Measurements from ENCODE around the gene USO1.

The USO1 gene

GRCh38 chr4:75821966-75822365 is 97.6 kb downstream of the USO1 start:
- no peak overlapping the region for H3K4me3 ChIP-seq (ENCODE audit: severe bottlenecking)
- no peak overlapping the region for H3K27ac ChIP-seq (ENCODE audit: poor library complexity, severe bottlenecking)
- H3K36me3 ChIP-seq (ENCODE audit: low read depth), result no peaks in the 10 kb centered on the region
- no peak for DNase-seq (ENCODE audit: low spot score)
- TF ChIP-seq, protein P1, sequence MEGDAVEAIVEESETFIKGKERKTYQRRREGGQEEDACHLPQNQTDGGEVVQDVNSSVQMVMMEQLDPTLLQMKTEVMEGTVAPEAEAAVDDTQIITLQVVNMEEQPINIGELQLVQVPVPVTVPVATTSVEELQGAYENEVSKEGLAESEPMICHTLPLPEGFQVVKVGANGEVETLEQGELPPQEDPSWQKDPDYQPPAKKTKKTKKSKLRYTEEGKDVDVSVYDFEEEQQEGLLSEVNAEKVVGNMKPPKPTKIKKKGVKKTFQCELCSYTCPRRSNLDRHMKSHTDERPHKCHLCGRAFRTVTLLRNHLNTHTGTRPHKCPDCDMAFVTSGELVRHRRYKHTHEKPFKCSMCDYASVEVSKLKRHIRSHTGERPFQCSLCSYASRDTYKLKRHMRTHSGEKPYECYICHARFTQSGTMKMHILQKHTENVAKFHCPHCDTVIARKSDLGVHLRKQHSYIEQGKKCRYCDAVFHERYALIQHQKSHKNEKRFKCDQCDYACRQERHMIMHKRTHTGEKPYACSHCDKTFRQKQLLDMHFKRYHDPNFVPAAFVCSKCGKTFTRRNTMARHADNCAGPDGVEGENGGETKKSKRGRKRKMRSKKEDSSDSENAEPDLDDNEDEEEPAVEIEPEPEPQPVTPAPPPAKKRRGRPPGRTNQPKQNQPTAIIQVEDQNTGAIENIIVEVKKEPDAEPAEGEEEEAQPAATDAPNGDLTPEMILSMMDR (IDR thresholded peaks at IDR 0.05; ENCODE audit: poor library complexity, severe bottlenecking), result no peak
- no peaks in the 10 kb centered on the region for H3K4me1 ChIP-seq (ENCODE audit: insufficient read depth, poor library complexity, severe bottlenecking)
- peak; percentile 49; the same call in 1 of the 3 replicates for ATAC-seq (ENCODE audit: low read depth)
- H3K27me3 ChIP-seq (ENCODE audit: insufficient read depth, poor library complexity, severe bottlenecking), result no peaks in the 10 kb centered on the region
- no peaks in the 10 kb centered on the region for H3K9me3 ChIP-seq (ENCODE audit: severe bottlenecking)

DNA sequence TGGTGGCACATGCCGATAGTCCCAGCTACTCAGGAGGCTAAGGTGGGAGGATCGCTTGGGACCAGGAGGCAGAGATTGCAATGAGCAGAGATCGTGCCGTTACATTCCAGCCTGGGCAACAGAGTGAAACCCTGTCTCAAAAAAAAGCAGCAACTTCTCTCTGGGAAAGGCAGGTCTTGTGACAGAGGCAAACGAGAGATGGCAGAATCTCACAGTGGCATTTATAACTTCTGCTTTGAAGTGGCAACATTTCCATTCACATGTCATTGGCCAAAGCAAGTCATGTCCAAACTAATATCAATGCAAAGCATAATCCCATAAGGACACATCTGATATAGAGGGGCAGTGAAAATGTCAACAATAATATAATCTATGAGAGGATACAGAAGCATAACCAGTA is 98.0 kb downstream of the USO1 start:
- no peak for DNase-seq (ENCODE audit: low spot score)
- no peak for ATAC-seq (ENCODE audit: low read depth)
- H3K9me3 ChIP-seq (ENCODE audit: severe bottlenecking), result no peaks in the 10 kb centered on the region
- H3K27ac ChIP-seq (ENCODE audit: poor library complexity, severe bottlenecking), result no peak overlapping the region
- TF ChIP-seq, protein P1 (IDR thresholded peaks at IDR 0.05; ENCODE audit: poor library complexity, severe bottlenecking), result no peak
- no peaks in the 10 kb centered on the region for H3K27me3 ChIP-seq (ENCODE audit: insufficient read depth, poor library complexity, severe bottlenecking)
- H3K4me3 ChIP-seq (ENCODE audit: severe bottlenecking), result no peak overlapping the region
- H3K36me3 ChIP-seq (ENCODE audit: low read depth), result no peaks in the 10 kb centered on the region
- no peaks in the 10 kb centered on the region for H3K4me1 ChIP-seq (ENCODE audit: insufficient read depth, poor library complexity, severe bottlenecking)

- TF ChIP-seq, protein P1 (IDR thresholded peaks at IDR 0.05; ENCODE audit: poor library complexity, severe bottlenecking), result no peak
- Histone ChIP-seq H3K36me3 (ENCODE audit: low read depth) (no peaks in the 10 kb centered on the region), H3K4me1 (ENCODE audit: insufficient read depth, poor library complexity, severe bottlenecking) (no peaks in the 10 kb centered on the region), H3K27ac (ENCODE audit: poor library complexity, severe bottlenecking) (no peak overlapping the region), H3K9me3 (ENCODE audit: severe bottlenecking) (no peaks in the 10 kb centered on the region), H3K27me3 (ENCODE audit: insufficient read depth, poor library complexity, severe bottlenecking) (no peaks in the 10 kb centered on the region), H3K4me3 (ENCODE audit: severe bottlenecking) (no peak overlapping the region)
- DNase-seq (ENCODE audit: low spot score), result no peak
- ATAC-seq (ENCODE audit: low read depth), result no peak; the same call in 2 of the 3 replicates
These were observed 99.4 kb downstream of the USO1 start for GRCh38 chr4:75823812-75824211.

DNA sequence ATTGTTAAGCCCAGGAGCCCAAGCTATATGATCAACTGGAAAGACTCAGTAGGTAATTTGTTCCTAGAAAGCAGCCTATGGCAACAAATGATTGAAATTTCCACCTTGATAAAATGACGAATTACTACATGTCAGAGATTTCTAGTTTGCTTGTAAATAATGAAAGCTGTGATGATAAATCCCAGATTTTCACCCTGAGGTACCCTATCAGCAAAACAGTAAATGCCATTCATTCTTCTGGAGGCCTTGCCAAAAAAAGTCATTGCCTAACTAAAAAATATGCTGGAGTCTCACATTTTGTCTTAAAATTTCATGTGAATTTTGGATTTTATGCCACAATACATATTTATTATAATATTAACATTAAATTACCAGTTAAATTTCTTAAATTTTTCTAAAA is 106.5 kb downstream of the USO1 start:
- ATAC-seq (ENCODE audit: low read depth) (no peak), DNase-seq (ENCODE audit: low spot score) (no peak)
- no peaks in the 10 kb centered on the region for H3K36me3 ChIP-seq (ENCODE audit: low read depth)
- no peaks in the 10 kb centered on the region for H3K4me1 ChIP-seq (ENCODE audit: insufficient read depth, poor library complexity, severe bottlenecking)
- TF ChIP-seq, protein P1 (IDR thresholded peaks at IDR 0.05; ENCODE audit: poor library complexity, severe bottlenecking), result no peak
- H3K27ac ChIP-seq (ENCODE audit: poor library complexity, severe bottlenecking), result no peak overlapping the region
- H3K4me3 ChIP-seq (ENCODE audit: severe bottlenecking), result no peak overlapping the region
- H3K9me3 ChIP-seq (ENCODE audit: severe bottlenecking), result no peaks in the 10 kb centered on the region
- no peaks in the 10 kb centered on the region for H3K27me3 ChIP-seq (ENCODE audit: insufficient read depth, poor library complexity, severe bottlenecking)

- TF ChIP-seq, protein P1 (IDR thresholded peaks at IDR 0.05; ENCODE audit: poor library complexity, severe bottlenecking), result no peak
- no peaks in the 10 kb centered on the region for H3K9me3 ChIP-seq (ENCODE audit: severe bottlenecking)
- DNase-seq (ENCODE audit: low spot score) (no peak), ATAC-seq (ENCODE audit: low read depth) (no peak)
- no peaks in the 10 kb centered on the region for H3K27me3 ChIP-seq (ENCODE audit: insufficient read depth, poor library complexity, severe bottlenecking)
- no peaks in the 10 kb centered on the region for H3K4me1 ChIP-seq (ENCODE audit: insufficient read depth, poor library complexity, severe bottlenecking)
- H3K36me3 ChIP-seq (ENCODE audit: low read depth), result no peaks in the 10 kb centered on the region
- H3K27ac ChIP-seq (ENCODE audit: poor library complexity, severe bottlenecking), result no peak overlapping the region
- no peak overlapping the region for H3K4me3 ChIP-seq (ENCODE audit: severe bottlenecking)
These were observed 107.6 kb downstream of the USO1 start for GRCh38 chr4:75831856-75832405.
